OCI-LY3 (cell line): ENCODE measurements around the gene MAB21L3.

Experiments
- EZH2phosphoT487 ChIP-seq: fragments of 200-600 bp; shearing (Covaris generic); IDR thresholded peaks from 2 replicates; pipeline ENCODE4 v1.6.1; 2018; ENCODE audit warnings: antibody characterized with exemption, mixed run types, low read depth
- TF ChIP-seq, protein P1 (sequence below): fragments of 200-600, 300-600 bp; sonication (generic); IDR thresholded peaks from 2 replicates; pipeline ENCODE4 v1.5.1; 2014; ENCODE audit warnings: antibody characterized with exemption, low read length, low read depth

- TF ChIP-seq, protein P1, sequence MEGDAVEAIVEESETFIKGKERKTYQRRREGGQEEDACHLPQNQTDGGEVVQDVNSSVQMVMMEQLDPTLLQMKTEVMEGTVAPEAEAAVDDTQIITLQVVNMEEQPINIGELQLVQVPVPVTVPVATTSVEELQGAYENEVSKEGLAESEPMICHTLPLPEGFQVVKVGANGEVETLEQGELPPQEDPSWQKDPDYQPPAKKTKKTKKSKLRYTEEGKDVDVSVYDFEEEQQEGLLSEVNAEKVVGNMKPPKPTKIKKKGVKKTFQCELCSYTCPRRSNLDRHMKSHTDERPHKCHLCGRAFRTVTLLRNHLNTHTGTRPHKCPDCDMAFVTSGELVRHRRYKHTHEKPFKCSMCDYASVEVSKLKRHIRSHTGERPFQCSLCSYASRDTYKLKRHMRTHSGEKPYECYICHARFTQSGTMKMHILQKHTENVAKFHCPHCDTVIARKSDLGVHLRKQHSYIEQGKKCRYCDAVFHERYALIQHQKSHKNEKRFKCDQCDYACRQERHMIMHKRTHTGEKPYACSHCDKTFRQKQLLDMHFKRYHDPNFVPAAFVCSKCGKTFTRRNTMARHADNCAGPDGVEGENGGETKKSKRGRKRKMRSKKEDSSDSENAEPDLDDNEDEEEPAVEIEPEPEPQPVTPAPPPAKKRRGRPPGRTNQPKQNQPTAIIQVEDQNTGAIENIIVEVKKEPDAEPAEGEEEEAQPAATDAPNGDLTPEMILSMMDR = no peak
- no peak for TF ChIP-seq EZH2phosphoT487
Observed at GRCh38 chr1:116175611-116176010, 64.4 kb downstream of the MAB21L3 start.
